PC-3 (cell line): Measurements from ENCODE around the gene RGS8.

Source experiments
- CTCF ChIP-seq: fragments of 300-600 bp; sonication (generic); conservative IDR thresholded peaks from 2 replicates; pipeline ENCODE4 v1.5.1; 2017; ENCODE audit warnings: antibody characterized with exemption, low read depth, mild to moderate bottlenecking, low read length
- EZH2 ChIP-seq: fragments of 300-600 bp; sonication (generic); IDR thresholded peaks from one replicate; pipeline ENCODE4 v1.6.1; 2017; ENCODE audit warnings: antibody characterized with exemption, mild to moderate bottlenecking, low read length; ENCODE audit not compliant: unreplicated experiment

- TF ChIP-seq CTCF, result no peak
- no peak for TF ChIP-seq EZH2
Observed at GRCh38 chr1:182716740-182717720, 32.6 kb upstream of the RGS8 start.
